SK-N-MC (cell line): ENCODE measurements around the gene CBX4.

Source experiments
- EZH2 ChIP-seq: fragments of 200-600 bp; sonication (generic); IDR thresholded peaks from one replicate; pipeline ENCODE4 v1.6.1; 2017; ENCODE audit warnings: antibody characterized with exemption
- POLR2AphosphoS5 ChIP-seq: IDR thresholded peaks from 2 replicates; pipeline ENCODE4 v1.6.1; 2012; ENCODE audit warnings: mild to moderate bottlenecking, low read depth, low read length, borderline replicate concordance

- TF ChIP-seq EZH2 (no peak), POLR2AphosphoS5 (no peak)
Observed at GRCh38 chr17:79844869-79845600, 5.8 kb upstream of the CBX4 start.
